IMR-90 (cell line): ENCODE data around the gene ZNF410. TPM values are rescaled to one million over a fixed set of nuclear protein-coding genes. Genes with fewer than 3 reads are reported as not detected.

Experiments
- ATAC-seq: fragments of 200-7000 bp; cut with Tn5 transposase; 2 replicates; pipeline ENCODE4 v1.9.1; 2020; ENCODE audit warnings: low read depth, mild to moderate bottlenecking, moderate library complexity
- BruUV-seq: library from RNA; stranded (reverse); fragments of 400-500 nt; replicated peaks from 2 replicates; lab custom pipeline; 2021; lab: Mats Ljungman, UMichigan
- CTCF ChIA-PET: fragments of 300-600 bp; formaldehyde crosslinking; extraction: SDS; loops from one replicate; lab custom pipeline; 2021; ENCODE audit warnings: antibody characterized with exemption; lab: Yijun Ruan, JAX
- POLR2A ChIA-PET: fragments of 300-600 bp; sonication (Branson Sonifier 250); formaldehyde crosslinking; loops from one replicate; lab custom pipeline; 2022; ENCODE audit warnings: antibody characterized with exemption; ENCODE audit not compliant: unreplicated experiment; lab: Charles Lee
- DNase-seq: peaks from one replicate; pipeline ENCODE4 v3.0.0; 2013
- H2AFZ ChIP-seq: replicated peaks from 2 replicates; pipeline ENCODE3; 2013; ENCODE audit warnings: low read length, mild to moderate bottlenecking; ENCODE audit not compliant: poor library complexity
- H2AK5ac ChIP-seq: 2 replicates; pipeline ENCODE4 v1.6.1; 2013; ENCODE audit warnings: low read depth, low read length, inconsistent platforms
- H2AK9ac ChIP-seq: replicated peaks from 2 replicates; pipeline ENCODE3; 2013; ENCODE audit warnings: mild to moderate bottlenecking, low read depth, low read length, moderate library complexity; ENCODE audit not compliant: poor library complexity
- H2BK120ac ChIP-seq: 2 replicates; pipeline ENCODE4 v1.6.1; 2013; ENCODE audit warnings: low read depth, low read length, inconsistent platforms
- H2BK15ac ChIP-seq: 3 replicates; pipeline ENCODE4 v1.6.1; 2013; ENCODE audit warnings: low read depth, low read length, inconsistent platforms
- H2BK20ac ChIP-seq: 2 replicates; pipeline ENCODE4 v1.6.1; 2013; ENCODE audit warnings: low read depth, mild to moderate bottlenecking, inconsistent platforms, low read length, moderate library complexity
- H2BK5ac ChIP-seq: 2 replicates; pipeline ENCODE4 v1.6.1; 2013; ENCODE audit warnings: mild to moderate bottlenecking, low read depth, low read length, inconsistent platforms; ENCODE audit not compliant: poor library complexity, severe bottlenecking
- H3K14ac ChIP-seq: replicated peaks from 2 replicates; pipeline ENCODE4 v1.6.1; 2013; ENCODE audit warnings: low read depth, low read length, inconsistent platforms
- H3K18ac ChIP-seq: 2 replicates; pipeline ENCODE4 v1.6.1; 2013; ENCODE audit warnings: low read depth, low read length, control low read depth
- H3K23ac ChIP-seq: 2 replicates; pipeline ENCODE4 v1.6.1; 2013; ENCODE audit warnings: low read depth, low read length, inconsistent platforms
- H3K27ac ChIP-seq: 2 replicates; pipeline ENCODE4 v1.5.1; 2013; ENCODE audit warnings: mild to moderate bottlenecking, control low read depth, low read length; ENCODE audit not compliant: insufficient read depth
- H3K27me3 ChIP-seq: 2 replicates; pipeline ENCODE4 v1.6.1; 2013; ENCODE audit warnings: low read length; ENCODE audit not compliant: control insufficient read depth, insufficient read depth
- H3K36me3 ChIP-seq: 2 replicates; pipeline ENCODE4 v1.6.1; 2013; ENCODE audit warnings: low read length, mixed read lengths; ENCODE audit not compliant: control insufficient read depth, insufficient read depth
- H3K4ac ChIP-seq: 2 replicates; pipeline ENCODE4 v1.6.1; 2013; ENCODE audit warnings: low read depth, low read length, inconsistent platforms
- H3K4me1 ChIP-seq: 2 replicates; pipeline ENCODE4 v1.6.1; 2013; ENCODE audit warnings: low read length, mixed read lengths; ENCODE audit not compliant: control insufficient read depth, insufficient read depth
- H3K4me2 ChIP-seq: 2 replicates; pipeline ENCODE4 v1.6.1; 2013; ENCODE audit warnings: low read depth, mild to moderate bottlenecking, control low read depth, low read length, moderate library complexity
- H3K4me3 ChIP-seq: 2 replicates; pipeline ENCODE4 v1.5.1; 2013; ENCODE audit warnings: low read depth, mild to moderate bottlenecking, control low read depth, low read length, moderate library complexity; ENCODE audit not compliant: insufficient read depth
- H3K56ac ChIP-seq: 2 replicates; pipeline ENCODE4 v1.6.1; 2013; ENCODE audit warnings: low read length, inconsistent platforms; ENCODE audit not compliant: insufficient read depth; ENCODE audit errors: extremely low read depth
- H3K79me1 ChIP-seq, 2 experiments: 2 replicates each; pipeline ENCODE4 v1.6.1; 2013; ENCODE audit warnings: low read length in 2 of 2, inconsistent platforms in 1 of 2, low read depth in 1 of 2
- H3K9ac ChIP-seq: 2 replicates; pipeline ENCODE4 v1.6.1; 2013; ENCODE audit warnings: low read depth, low read length, control low read depth
- H3K9me1 ChIP-seq: 2 replicates; pipeline ENCODE4 v1.6.1; 2013; ENCODE audit warnings: low read length, inconsistent platforms; ENCODE audit not compliant: insufficient read depth
- H3K9me3 ChIP-seq: 2 replicates; pipeline ENCODE4 v1.6.1; 2013; ENCODE audit warnings: low read length; ENCODE audit not compliant: control insufficient read depth, insufficient read depth
- H4K20me1 ChIP-seq: 2 replicates; pipeline ENCODE4 v1.6.1; 2013; ENCODE audit warnings: low read length, inconsistent platforms; ENCODE audit not compliant: insufficient read depth
- H4K5ac ChIP-seq: 2 replicates; pipeline ENCODE4 v1.6.1; 2013; ENCODE audit warnings: mild to moderate bottlenecking, low read depth, low read length, control low read depth
- H4K8ac ChIP-seq, 2 experiments: 2 replicates each; pipeline ENCODE4 v1.6.1; 2013; ENCODE audit warnings: low read depth in 2 of 2, low read length in 2 of 2, control low read depth in 1 of 2, inconsistent platforms in 1 of 2
- H4K91ac ChIP-seq: 2 replicates; pipeline ENCODE4 v1.6.1; 2013; ENCODE audit warnings: low read depth, low read length, inconsistent platforms; ENCODE audit not compliant: insufficient read depth
- NFE2L2 ChIP-seq: fragments of 150-350 bp; IDR thresholded peaks from 2 replicates; pipeline ENCODE4 v1.6.1; 2016; ENCODE audit warnings: low read depth, mild to moderate bottlenecking, low read length
- RFX5 ChIP-seq: IDR thresholded peaks from 2 replicates; pipeline ENCODE4 v1.8.0; 2012; ENCODE audit warnings: low read depth, mild to moderate bottlenecking, low read length, moderate library complexity
- WGBS, 2 experiments: methylation state at CpG; one replicate each; pipeline versions ENCODE4 v1.1.5 to v1.1.7; 2013; ENCODE audit warnings: missing lambda C conversion rate in 2 of 2; ENCODE audit not compliant: insufficient read length in 1 of 2; ENCODE audit errors: extremely low coverage in 2 of 2; 5-methylcytosine and 5-hydroxymethylcytosine counted together
- dilution Hi-C: fragments of 300-500 bp; cut with HindIII; formaldehyde crosslinking; loops from one replicate; pipeline ENCODE4 v1.14.3; 2018; ENCODE audit warnings: low sequenced_read_pairs; ENCODE audit not compliant: unreplicated experiment
- in situ Hi-C: fragments of 300-500 bp; cut with MboI; formaldehyde crosslinking; loops from 3 replicates; pipeline ENCODE4 v1.14.3; 2019; ENCODE audit warnings: low sequenced_read_pairs, inconsistent platforms, mixed read lengths
- intact Hi-C: fragments of 100-400 bp; cut with micrococcal nuclease; formaldehyde crosslinking; loops from 2 replicates; pipeline ENCODE4 v1.10.0; 2022
- polyA plus RNA-seq, 3 experiments: library from polyadenylated mRNA; depleted of rRNA; stranded (reverse); fragments of >200 nt; gene quantifications; 2 replicates each; pipeline ENCODE4 v1.2.3, GENCODE V29; 2012; ENCODE audit warnings: low replicate concordance in 1 of 3
- total RNA-seq: library from RNA; depleted of rRNA; stranded (reverse); fragments of >200 nt; gene quantifications from 2 replicates; pipeline ENCODE4 v1.2.3, GENCODE V29; 2012
- TF ChIP-seq, protein P1 (sequence below): fragments of 150-350 bp; IDR thresholded peaks from 2 replicates; pipeline ENCODE4 v1.6.1; 2016; ENCODE audit warnings: low read depth, mild to moderate bottlenecking, low read length, moderate library complexity, borderline replicate concordance

ZNF410 gene
- total and polyA plus RNA-seq, 2 of the 4 experiments (the other 2 are of a cell fraction): 27.9 to 89.1 TPM

DNA sequence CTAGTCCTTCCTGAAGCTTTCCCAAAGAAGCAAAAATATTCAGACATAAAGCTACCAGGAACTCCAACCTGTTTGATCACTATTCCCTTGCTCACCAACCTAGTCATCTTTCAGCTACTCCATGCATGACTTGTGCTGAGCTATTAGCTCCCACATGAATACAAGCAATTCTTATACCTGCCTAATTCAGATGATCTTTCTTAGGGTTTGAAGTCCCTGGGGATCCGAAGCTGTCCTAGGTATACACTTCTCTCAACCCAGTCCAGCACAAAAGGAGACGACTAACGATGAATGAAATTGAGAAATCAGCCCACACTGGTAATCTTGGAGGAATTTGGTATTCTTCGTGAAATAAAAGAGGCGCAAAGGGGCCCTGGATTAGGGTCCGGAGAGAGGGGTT is 35.7 kb upstream of the ZNF410 start:
- H3K36me3 ChIP-seq: no peaks in the 10 kb centered on the region
- peak overlapping the region; percentile 88 for H3K4me2 ChIP-seq
- ATAC-seq (no peak), DNase-seq (no peak)
- peak overlapping the region; percentile 62; the same call in 1 of the 2 replicates for H3K4me3 ChIP-seq
- peak overlapping the region; percentile 79 for H3K14ac ChIP-seq
- peak overlapping the region; percentile 89 for H3K18ac ChIP-seq
- H2AK9ac ChIP-seq: peak overlapping the region; percentile 87
- TF ChIP-seq, protein P1, sequence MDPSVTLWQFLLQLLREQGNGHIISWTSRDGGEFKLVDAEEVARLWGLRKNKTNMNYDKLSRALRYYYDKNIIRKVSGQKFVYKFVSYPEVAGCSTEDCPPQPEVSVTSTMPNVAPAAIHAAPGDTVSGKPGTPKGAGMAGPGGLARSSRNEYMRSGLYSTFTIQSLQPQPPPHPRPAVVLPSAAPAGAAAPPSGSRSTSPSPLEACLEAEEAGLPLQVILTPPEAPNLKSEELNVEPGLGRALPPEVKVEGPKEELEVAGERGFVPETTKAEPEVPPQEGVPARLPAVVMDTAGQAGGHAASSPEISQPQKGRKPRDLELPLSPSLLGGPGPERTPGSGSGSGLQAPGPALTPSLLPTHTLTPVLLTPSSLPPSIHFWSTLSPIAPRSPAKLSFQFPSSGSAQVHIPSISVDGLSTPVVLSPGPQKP: no peak
- no peak for TF ChIP-seq NFE2L2
- no peak for TF ChIP-seq RFX5
- peak overlapping the region; percentile 88; the same call in 2 of the 3 replicates for H2BK15ac ChIP-seq
- peak overlapping the region; percentile 92 for H3K56ac ChIP-seq
- H2AFZ ChIP-seq: peak overlapping the region; percentile 88
- H3K9me1 ChIP-seq: 0 out of 2 replicates have a peak, but pooled peaks cover 4% of the 10 kb centered on the region
- dilution Hi-C loops (no loop called here), in situ Hi-C loops (no loop called here), intact Hi-C loops (loop anchor here (1.0 to 5.0 kb wide), 2 partner anchors 61 to 99 kb away; no protein-coding TSS in a partner anchor)
- H4K8ac ChIP-seq: peak overlapping the region; percentile 92 to 98
- BruUV-seq: no TSS peak
- no CpG with 5 or more reads among the region's 6 CpGs for WGBS, 2 experiments
- peak overlapping the region; percentile 88 for H3K27ac ChIP-seq
- ChIA-PET CTCF (no interaction called here), POLR2A (interaction anchor here (0.6 to 1.3 kb wide), 4 partner anchors 35 to 849 kb away, joined by 3 to 8 read pairs (median 4); partner anchors contain the start of gene ZNF410)
- peak overlapping the region; percentile 91 for H4K5ac ChIP-seq
- H2AK5ac ChIP-seq: peak overlapping the region; percentile 74; the same call in 1 of the 2 replicates
- H2BK20ac ChIP-seq: peak overlapping the region; percentile 71; the same call in 1 of the 2 replicates
- H3K23ac ChIP-seq: peak overlapping the region; percentile 67
- H2BK5ac ChIP-seq: peak overlapping the region; percentile 82
- peak overlapping the region; percentile 84 for H3K9ac ChIP-seq
- peak overlapping the region; percentile 88 for H4K91ac ChIP-seq
- no peaks in the 10 kb centered on the region; the same call in 1 of the 2 replicates for H3K4me1 ChIP-seq
- no peaks in the 10 kb centered on the region for H4K20me1 ChIP-seq
- H3K27me3 ChIP-seq: no peaks in the 10 kb centered on the region
- H3K4ac ChIP-seq: peak overlapping the region; percentile 82
- peak overlapping the region; percentile 82 for H2BK120ac ChIP-seq
- peaks cover 12 to 22% of the 10 kb centered on the region in 2 experiments; a peak in 3 of 4 replicates for H3K79me1 ChIP-seq
- no peaks in the 10 kb centered on the region for H3K9me3 ChIP-seq
